ENCODE measurements around the gene SNORC. TPM values are rescaled to one million over a fixed set of nuclear protein-coding genes. Genes with fewer than 3 reads are reported as not detected.

SNORC gene
- polyA plus RNA-seq, 1 donor from 2014 or later, result 0.68 TPM

- Histone ChIP-seq H3F3A (ENCODE audit: insufficient read depth, low read length, poor library complexity, severe bottlenecking) (no peaks in the 10 kb centered on the region), H3K79me2 (replicated peaks; ENCODE audit: insufficient read depth, low read length) (no peaks in the 10 kb centered on the region), H2AFZ (ENCODE audit: low read depth, low read length) (no peak overlapping the region), H3K9me3 (ENCODE audit: low read length) (no peaks in the 10 kb centered on the region), H3K9ac (ENCODE audit: low read length) (no peak overlapping the region), H3K27me3 (ENCODE audit: insufficient read depth, low read depth, low read length) (no peaks in the 10 kb centered on the region), H3K4me2 (ENCODE audit: low read length) (no peak overlapping the region), H4K20me1 (ENCODE audit: insufficient read depth) (no peaks in the 10 kb centered on the region), H3K9me2 (ENCODE audit: insufficient read depth, low read length) (no peaks in the 10 kb centered on the region), H3K36me3 (ENCODE audit: insufficient read depth, low read length) (no peaks in the 10 kb centered on the region), H3K4me3 (ENCODE audit: low read length) (no peak overlapping the region), H3K27ac (ENCODE audit: low read length) (no peak overlapping the region)
- no peak for TF ChIP-seq REST (IDR thresholded peaks at IDR 0.05; ENCODE audit: borderline replicate concordance)
- no peak for TF ChIP-seq EP300 (conservative IDR thresholded peaks at IDR 0.05; ENCODE audit: poor library complexity, severe bottlenecking)
- no peak for TF ChIP-seq EZH2 (IDR thresholded peaks at IDR 0.05; ENCODE audit: borderline replicate concordance, insufficient read depth, low read length, poor library complexity, severe bottlenecking)
- no peak for TF ChIP-seq SMC3 (conservative IDR thresholded peaks at IDR 0.05; ENCODE audit: poor library complexity)
- TF ChIP-seq RAD21 (conservative IDR thresholded peaks at IDR 0.05), result no peak
- TF ChIP-seq POLR2AphosphoS5 (IDR thresholded peaks at IDR 0.05), result no peak
- no peak for TF ChIP-seq CTCF (IDR thresholded peaks at IDR 0.05; ENCODE audit: poor library complexity, severe bottlenecking)
- TF ChIP-seq MXI1 (conservative IDR thresholded peaks at IDR 0.05; ENCODE audit: poor library complexity, severe bottlenecking), result no peak
- no peak for TF ChIP-seq TAF1 (IDR thresholded peaks at IDR 0.05; ENCODE audit: low read depth)
These were observed 16.1 kb downstream of the SNORC start for GRCh38 chr2:232886176-232886575.

- Histone ChIP-seq H3K9ac (ENCODE audit: low read length) (no peak overlapping the region), H4K20me1 (ENCODE audit: insufficient read depth) (no peaks in the 10 kb centered on the region), H3K9me3 (ENCODE audit: low read length) (no peaks in the 10 kb centered on the region), H3K79me2 (replicated peaks; ENCODE audit: insufficient read depth, low read length) (no peaks in the 10 kb centered on the region), H2AFZ (ENCODE audit: low read depth, low read length) (no peak overlapping the region), H3K36me3 (ENCODE audit: insufficient read depth, low read length) (no peaks in the 10 kb centered on the region), H3F3A (ENCODE audit: insufficient read depth, low read length, poor library complexity, severe bottlenecking) (no peaks in the 10 kb centered on the region), H3K9me2 (ENCODE audit: insufficient read depth, low read length) (no peaks in the 10 kb centered on the region), H3K27me3 (ENCODE audit: insufficient read depth, low read depth, low read length) (no peaks in the 10 kb centered on the region), H3K27ac (ENCODE audit: low read length) (no peak overlapping the region), H3K4me3 (ENCODE audit: low read length) (no peak overlapping the region), H3K4me2 (ENCODE audit: low read length) (no peak overlapping the region)
- TF ChIP-seq POLR2AphosphoS5 (IDR thresholded peaks at IDR 0.05) (no peak), SMC3 (conservative IDR thresholded peaks at IDR 0.05; ENCODE audit: poor library complexity) (no peak), REST (IDR thresholded peaks at IDR 0.05; ENCODE audit: borderline replicate concordance) (no peak), MXI1 (conservative IDR thresholded peaks at IDR 0.05; ENCODE audit: poor library complexity, severe bottlenecking) (no peak), EP300 (conservative IDR thresholded peaks at IDR 0.05; ENCODE audit: poor library complexity, severe bottlenecking) (no peak), TAF1 (IDR thresholded peaks at IDR 0.05; ENCODE audit: low read depth) (no peak), CTCF (IDR thresholded peaks at IDR 0.05; ENCODE audit: poor library complexity, severe bottlenecking) (no peak), RAD21 (conservative IDR thresholded peaks at IDR 0.05) (no peak), EZH2 (IDR thresholded peaks at IDR 0.05; ENCODE audit: borderline replicate concordance, insufficient read depth, low read length, poor library complexity, severe bottlenecking) (no peak)
These were observed 16.6 kb downstream of the SNORC start for GRCh38 chr2:232886632-232887031.

Data from neural cell (in vitro differentiated cells).